Lung (tissue), 12 donors: ENCODE results near the gene FAP. TPM values are rescaled to one million over a fixed set of nuclear protein-coding genes. Genes with fewer than 3 reads are reported as not detected.

Experiments
- ATAC-seq: fragments of 200-7000 bp; cut with Tn5 transposase; one replicate; pipeline ENCODE4 v1.9.1; 2020; ENCODE audit warnings: moderate number of reproducible peaks; ENCODE audit not compliant: insufficient read depth, low FRiP score
- DNase-seq, 3 donors: peaks; one replicate each; pipeline ENCODE4 v3.0.0-alpha.2; 2013 to 2017
- H3K27ac ChIP-seq, 2 donors: one replicate each; pipeline ENCODE4 v1.5.1; 2013; ENCODE audit warnings: mild to moderate bottlenecking in 2 of 2, moderate library complexity in 2 of 2, control low read depth in 1 of 2, inconsistent platforms in 1 of 2, low read depth in 1 of 2, low read length in 1 of 2
- H3K27me3 ChIP-seq, 3 donors: one replicate each; pipeline ENCODE4 v1.5.1; 2013; ENCODE audit warnings: low read length in 2 of 3; ENCODE audit not compliant: control insufficient read depth in 3 of 3, insufficient read depth in 3 of 3
- H3K36me3 ChIP-seq, 4 donors: one replicate each; pipeline ENCODE4 v1.5.1; 2013; ENCODE audit warnings: low read length in 4 of 4, mild to moderate bottlenecking in 1 of 4, moderate library complexity in 1 of 4; ENCODE audit not compliant: control insufficient read depth in 4 of 4, insufficient read depth in 4 of 4
- H3K4me1 ChIP-seq, 5 donors: one replicate each; pipeline ENCODE4 v1.5.1; 2013; ENCODE audit warnings: low read length in 5 of 5, mild to moderate bottlenecking in 2 of 5, moderate library complexity in 1 of 5; ENCODE audit not compliant: control insufficient read depth in 5 of 5, insufficient read depth in 5 of 5
- H3K4me3 ChIP-seq: one replicate; pipeline ENCODE4 v1.5.1; 2013; ENCODE audit warnings: mild to moderate bottlenecking, control low read depth, moderate library complexity
- H3K9ac ChIP-seq, 2 donors: one replicate each; pipeline ENCODE4 v1.5.1; 2013; ENCODE audit warnings: low read length in 2 of 2, control low read depth in 1 of 2; ENCODE audit not compliant: insufficient read depth in 1 of 2
- H3K9me3 ChIP-seq, 4 donors: one replicate each; pipeline ENCODE4 v1.5.1; 2013; ENCODE audit warnings: low read length in 3 of 4, mild to moderate bottlenecking in 1 of 4, moderate library complexity in 1 of 4; ENCODE audit not compliant: control insufficient read depth in 4 of 4, insufficient read depth in 3 of 4
- WGBS, 2 donors: extraction: QIAGEN DNeasy Blood & Tissue Kit; methylation state at CpG; one replicate each; pipeline ENCODE4 v1.1.7; 2013; 5-methylcytosine and 5-hydroxymethylcytosine counted together
- polyA plus RNA-seq, 2 donors: library from polyadenylated mRNA; stranded (reverse); fragments of 200-250 nt; gene quantifications; one replicate each; pipeline ENCODE4 v1.2.1, GENCODE V29; 2013
- total RNA-seq, 2 donors: library from RNA; depleted of rRNA in 1 of 2; stranded (reverse); fragments of >200 nt in 1 of 2; gene quantifications; one replicate each; pipeline ENCODE4 v1.2.1, GENCODE V29; 2014 to 2021
- TF ChIP-seq, protein P1 (sequence below): IDR thresholded peaks from 2 replicates; pipeline ENCODE4 v1.5.1; 2012; ENCODE audit warnings: mild to moderate bottlenecking; ENCODE audit errors: control extremely low read depth, extremely low read depth
- donor health status: control.
- donor health status: control.
- donor health status: Bipolar disorder and iron deficiency.
- donor health status: healthy.
- donor health status: DM: yes; HTN: yes; CAD: no.

Gene FAP
- total and polyA plus RNA-seq, 4 donors, result 1.8 to 24.6 (median 4.8) TPM

- WGBS, 2 donors, result 88 to 94% methylated on average over 1 of the region's 1 CpG
- no peaks in the 10 kb centered on the region for H3K27me3 ChIP-seq
- peaks cover 0 to 12% (median 8%) of the 10 kb centered on the region in 5 donors for H3K4me1 ChIP-seq
- H3K4me3 ChIP-seq, result no peak overlapping the region
- ATAC-seq (no peak), DNase-seq (no peak)
- H3K9ac ChIP-seq, result no peak overlapping the region
- no peak overlapping the region for H3K27ac ChIP-seq
- no peaks in the 10 kb centered on the region for H3K9me3 ChIP-seq
- H3K36me3 ChIP-seq, result peaks cover 0 to 15% (median 5%) of the 10 kb centered on the region in 4 donors
- TF ChIP-seq, protein P1, sequence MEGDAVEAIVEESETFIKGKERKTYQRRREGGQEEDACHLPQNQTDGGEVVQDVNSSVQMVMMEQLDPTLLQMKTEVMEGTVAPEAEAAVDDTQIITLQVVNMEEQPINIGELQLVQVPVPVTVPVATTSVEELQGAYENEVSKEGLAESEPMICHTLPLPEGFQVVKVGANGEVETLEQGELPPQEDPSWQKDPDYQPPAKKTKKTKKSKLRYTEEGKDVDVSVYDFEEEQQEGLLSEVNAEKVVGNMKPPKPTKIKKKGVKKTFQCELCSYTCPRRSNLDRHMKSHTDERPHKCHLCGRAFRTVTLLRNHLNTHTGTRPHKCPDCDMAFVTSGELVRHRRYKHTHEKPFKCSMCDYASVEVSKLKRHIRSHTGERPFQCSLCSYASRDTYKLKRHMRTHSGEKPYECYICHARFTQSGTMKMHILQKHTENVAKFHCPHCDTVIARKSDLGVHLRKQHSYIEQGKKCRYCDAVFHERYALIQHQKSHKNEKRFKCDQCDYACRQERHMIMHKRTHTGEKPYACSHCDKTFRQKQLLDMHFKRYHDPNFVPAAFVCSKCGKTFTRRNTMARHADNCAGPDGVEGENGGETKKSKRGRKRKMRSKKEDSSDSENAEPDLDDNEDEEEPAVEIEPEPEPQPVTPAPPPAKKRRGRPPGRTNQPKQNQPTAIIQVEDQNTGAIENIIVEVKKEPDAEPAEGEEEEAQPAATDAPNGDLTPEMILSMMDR, result no peak
Measured at GRCh38 chr2:162217598-162217997, 25.6 kb downstream of the FAP start.

GRCh38 chr2:162215162-162215561, 28.1 kb downstream of the FAP start:
- Histone ChIP-seq H3K9me3 (no peaks in the 10 kb centered on the region), H3K4me1 (peaks cover 0 to 5% (median 0%) of the 10 kb centered on the region in 5 donors), H3K27ac (no peak overlapping the region), H3K4me3 (no peak overlapping the region), H3K36me3 (peaks cover 0 to 17% (median 6%) of the 10 kb centered on the region in 4 donors), H3K9ac (no peak overlapping the region), H3K27me3 (no peaks in the 10 kb centered on the region)
- 87 to 92% methylated on average over 3 of the region's 3 CpGs for WGBS, 2 donors
- DNase-seq (no peak), ATAC-seq (no peak)
- TF ChIP-seq, protein P1, result no peak

- Histone ChIP-seq H3K36me3 (peaks cover 0 to 17% (median 4%) of the 10 kb centered on the region in 4 donors), H3K27ac (no peak overlapping the region), H3K4me3 (no peak overlapping the region), H3K9me3 (no peaks in the 10 kb centered on the region), H3K4me1 (no peaks in the 10 kb centered on the region), H3K9ac (no peak overlapping the region), H3K27me3 (no peaks in the 10 kb centered on the region)
- TF ChIP-seq, protein P1, result no peak
- DNase-seq (no peak), ATAC-seq (no peak)
- 79 to 94% methylated on average over 2 of the region's 2 CpGs for WGBS, 2 donors
Measured at GRCh38 chr2:162212366-162212765, 30.9 kb downstream of the FAP start.

- H3K27me3 ChIP-seq, result no peaks in the 10 kb centered on the region
- H3K4me3 ChIP-seq, result no peak overlapping the region
- TF ChIP-seq, protein P1, result no peak
- 84 to 92% methylated on average over 3 of the region's 3 CpGs for WGBS, 2 donors
- ATAC-seq, result no peak
- peaks cover 0 to 13% (median 4%) of the 10 kb centered on the region in 4 donors for H3K36me3 ChIP-seq
- H3K4me1 ChIP-seq, result no peaks in the 10 kb centered on the region
- no peak overlapping the region for H3K9ac ChIP-seq
- H3K27ac ChIP-seq, result no peak overlapping the region
- DNase-seq, result no peak
- no peaks in the 10 kb centered on the region for H3K9me3 ChIP-seq
Measured at GRCh38 chr2:162211732-162212131, 31.5 kb downstream of the FAP start.
